ENCODE measurements around the gene PM20D2.
"Not testable (repeated sequence)": the region's sequence is repeated elsewhere in the genome, so short reads cannot be mapped to it uniquely, and the experiment has no call there.

Gene PM20D2

DNA sequence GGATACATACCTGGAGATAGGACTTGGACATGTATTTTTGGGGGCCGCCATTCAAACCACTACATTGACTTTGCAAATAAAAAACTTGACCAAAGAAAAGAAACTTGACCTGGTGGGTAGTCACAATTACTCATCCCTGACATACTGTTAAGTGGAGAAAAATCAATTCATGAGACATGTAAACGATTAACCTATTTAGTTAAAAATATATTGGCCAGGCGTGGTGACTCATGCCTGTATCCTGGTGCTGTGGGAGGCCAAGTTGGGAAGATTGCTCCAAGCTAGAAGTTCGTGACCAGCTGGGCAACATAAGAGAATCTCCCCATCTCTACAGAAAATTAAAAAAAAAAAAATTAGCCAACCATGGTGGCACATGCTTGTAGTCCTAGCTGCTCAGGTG, 25.5 kb upstream of the PM20D2 start:
- H3K36me3 ChIP-seq (ENCODE audit: control insufficient read depth, insufficient read depth, low read length): no peaks in the 10 kb centered on the region
- H3K9ac ChIP-seq: no peak overlapping the region
- H3K27me3 ChIP-seq (ENCODE audit: control insufficient read depth, insufficient read depth, low read length): no peaks in the 10 kb centered on the region
- no peak overlapping the region for H2AFZ ChIP-seq
- no peak overlapping the region for H3K27ac ChIP-seq
- TF ChIP-seq, protein P1, sequence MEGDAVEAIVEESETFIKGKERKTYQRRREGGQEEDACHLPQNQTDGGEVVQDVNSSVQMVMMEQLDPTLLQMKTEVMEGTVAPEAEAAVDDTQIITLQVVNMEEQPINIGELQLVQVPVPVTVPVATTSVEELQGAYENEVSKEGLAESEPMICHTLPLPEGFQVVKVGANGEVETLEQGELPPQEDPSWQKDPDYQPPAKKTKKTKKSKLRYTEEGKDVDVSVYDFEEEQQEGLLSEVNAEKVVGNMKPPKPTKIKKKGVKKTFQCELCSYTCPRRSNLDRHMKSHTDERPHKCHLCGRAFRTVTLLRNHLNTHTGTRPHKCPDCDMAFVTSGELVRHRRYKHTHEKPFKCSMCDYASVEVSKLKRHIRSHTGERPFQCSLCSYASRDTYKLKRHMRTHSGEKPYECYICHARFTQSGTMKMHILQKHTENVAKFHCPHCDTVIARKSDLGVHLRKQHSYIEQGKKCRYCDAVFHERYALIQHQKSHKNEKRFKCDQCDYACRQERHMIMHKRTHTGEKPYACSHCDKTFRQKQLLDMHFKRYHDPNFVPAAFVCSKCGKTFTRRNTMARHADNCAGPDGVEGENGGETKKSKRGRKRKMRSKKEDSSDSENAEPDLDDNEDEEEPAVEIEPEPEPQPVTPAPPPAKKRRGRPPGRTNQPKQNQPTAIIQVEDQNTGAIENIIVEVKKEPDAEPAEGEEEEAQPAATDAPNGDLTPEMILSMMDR (IDR thresholded peaks at IDR 0.05): no peak
- no peaks in the 10 kb centered on the region for H3K9me3 ChIP-seq (ENCODE audit: control insufficient read depth, low read length)
- no peaks in the 10 kb centered on the region for H3K79me2 ChIP-seq
- H3K4me3 ChIP-seq (ENCODE audit: low read depth, low read length): no peak overlapping the region
- no peak overlapping the region for H3K4me2 ChIP-seq (ENCODE audit: low read length)
- peaks cover 4% of the 10 kb centered on the region for H3K4me1 ChIP-seq

DNA sequence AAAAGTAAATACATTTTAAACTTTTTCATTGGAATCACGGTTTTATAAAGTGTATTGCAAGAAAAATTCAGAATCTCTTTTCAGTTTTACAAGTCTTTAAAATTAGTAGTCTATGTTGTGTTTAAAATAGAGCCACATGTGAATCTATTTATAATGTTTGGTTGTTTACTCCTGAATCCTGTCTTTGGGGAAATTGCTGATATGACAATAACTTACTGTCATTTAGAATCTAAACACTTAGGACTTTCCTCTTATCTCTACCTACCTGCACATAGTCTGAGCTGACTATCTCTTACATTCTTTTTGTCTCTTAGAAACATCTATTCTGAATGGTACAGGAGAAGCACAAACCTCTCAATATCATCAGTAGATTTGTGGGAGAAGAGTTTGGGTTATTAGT, 23.9 kb upstream of the PM20D2 start:
- Histone ChIP-seq H3K9ac (no peak overlapping the region), H2AFZ (no peak overlapping the region), H3K9me3 (ENCODE audit: control insufficient read depth, low read length) (no peaks in the 10 kb centered on the region), H3K27ac (no peak overlapping the region), H3K36me3 (ENCODE audit: control insufficient read depth, insufficient read depth, low read length) (no peaks in the 10 kb centered on the region), H3K27me3 (ENCODE audit: control insufficient read depth, insufficient read depth, low read length) (no peaks in the 10 kb centered on the region), H3K4me2 (ENCODE audit: low read length) (no peak overlapping the region), H3K79me2 (no peaks in the 10 kb centered on the region), H3K4me3 (ENCODE audit: low read depth, low read length) (no peak overlapping the region), H3K4me1 (peaks cover 2% of the 10 kb centered on the region)
- TF ChIP-seq, protein P1 (IDR thresholded peaks at IDR 0.05): no peak

DNA sequence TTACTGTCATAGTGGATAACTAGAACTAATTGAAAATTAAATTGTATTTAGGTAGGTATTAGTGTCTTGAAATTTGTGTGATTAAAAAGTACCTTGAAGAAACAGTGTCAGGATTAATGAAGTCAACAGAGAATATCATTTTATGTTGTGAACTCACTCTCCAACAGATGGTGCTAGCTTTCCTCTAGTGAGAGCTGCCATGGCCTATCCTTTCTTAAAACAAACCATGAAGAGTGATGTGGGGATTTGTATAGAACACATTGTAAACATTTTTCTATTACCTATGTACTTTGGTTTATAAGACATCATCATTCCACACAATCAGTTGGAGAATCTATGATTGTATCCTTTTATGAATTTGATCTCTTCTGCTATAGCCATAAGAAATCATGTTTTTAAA, 23.2 kb upstream of the PM20D2 start:
- no peaks in the 10 kb centered on the region for H3K27me3 ChIP-seq (ENCODE audit: control insufficient read depth, insufficient read depth, low read length)
- no peak overlapping the region for H3K4me2 ChIP-seq (ENCODE audit: low read length)
- no peak overlapping the region for H3K9ac ChIP-seq
- H3K4me3 ChIP-seq (ENCODE audit: low read depth, low read length): no peak overlapping the region
- H3K4me1 ChIP-seq: no peaks in the 10 kb centered on the region
- H3K9me3 ChIP-seq (ENCODE audit: control insufficient read depth, low read length): no peaks in the 10 kb centered on the region
- TF ChIP-seq, protein P1 (IDR thresholded peaks at IDR 0.05): peak; percentile 50
- no peak overlapping the region for H3K27ac ChIP-seq
- H3K36me3 ChIP-seq (ENCODE audit: control insufficient read depth, insufficient read depth, low read length): no peaks in the 10 kb centered on the region
- H3K79me2 ChIP-seq: no peaks in the 10 kb centered on the region
- H2AFZ ChIP-seq: no peak overlapping the region

DNA sequence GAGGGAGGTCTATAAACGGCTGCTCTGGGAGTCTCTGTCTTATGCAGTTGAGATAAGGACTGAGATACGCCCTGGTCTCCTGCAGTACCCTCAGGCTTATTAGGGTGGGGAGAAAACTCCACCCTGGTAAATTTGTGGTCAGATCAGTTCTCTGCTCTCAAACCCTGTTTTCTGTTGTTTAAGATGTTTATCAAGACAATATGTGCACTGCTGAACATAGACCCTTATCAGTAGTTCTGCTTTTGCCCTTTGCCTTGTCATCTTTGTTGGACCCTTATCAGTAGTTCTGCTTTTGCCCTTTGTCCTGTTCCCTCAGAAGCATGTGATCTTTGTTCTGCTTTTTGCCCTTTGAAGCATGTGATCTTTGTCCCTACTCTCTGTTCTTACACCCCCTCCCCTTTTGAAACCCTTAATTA, 17.6 kb upstream of the PM20D2 start:
- not testable (repeated sequence) for H3K79me2 ChIP-seq; H3K36me3 ChIP-seq (ENCODE audit: control insufficient read depth, insufficient read depth, low read length); H3K9ac ChIP-seq; H3K4me2 ChIP-seq (ENCODE audit: low read length); H3K27ac ChIP-seq; H3K27me3 ChIP-seq (ENCODE audit: control insufficient read depth, insufficient read depth, low read length); H3K4me3 ChIP-seq (ENCODE audit: low read depth, low read length); H3K9me3 ChIP-seq (ENCODE audit: control insufficient read depth, low read length); H2AFZ ChIP-seq; H3K4me1 ChIP-seq

DNA sequence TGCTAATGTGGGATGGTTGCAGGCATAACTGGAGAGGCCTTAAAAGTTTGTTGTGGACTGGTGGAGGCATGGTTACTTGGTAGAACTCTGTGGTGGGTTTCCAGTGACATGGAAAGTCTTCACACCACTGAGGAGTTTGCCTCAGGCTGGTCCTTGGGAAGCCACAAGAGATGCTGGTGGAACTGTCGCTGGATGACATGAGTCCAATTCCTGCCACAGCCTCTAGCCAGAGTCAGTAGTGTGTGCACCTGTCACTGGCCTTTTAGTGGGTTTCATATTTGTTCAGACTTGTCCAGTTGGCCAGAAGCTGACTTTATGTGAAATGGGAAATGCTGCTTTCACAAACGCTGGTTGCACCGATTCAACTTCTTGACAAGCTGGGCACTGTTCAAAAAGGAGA, 14.3 kb upstream of the PM20D2 start:
- Histone ChIP-seq H3K27ac (no peak overlapping the region), H2AFZ (no peak overlapping the region), H3K36me3 (ENCODE audit: control insufficient read depth, insufficient read depth, low read length) (no peaks in the 10 kb centered on the region), H3K79me2 (no peaks in the 10 kb centered on the region), H3K9me3 (ENCODE audit: control insufficient read depth, low read length) (no peaks in the 10 kb centered on the region), H3K4me3 (ENCODE audit: low read depth, low read length) (no peak overlapping the region), H3K27me3 (ENCODE audit: control insufficient read depth, insufficient read depth, low read length) (no peaks in the 10 kb centered on the region), H3K9ac (no peak overlapping the region), H3K4me1 (no peaks in the 10 kb centered on the region), H3K4me2 (ENCODE audit: low read length) (no peak overlapping the region)
- TF ChIP-seq, protein P1 (IDR thresholded peaks at IDR 0.05): no peak
